CD1c-positive myeloid dendritic cell (primary cell): ENCODE data around the gene PACS1.
A peak's percentile ranks its signal among the peaks of the same experiment; 100 is the strongest.
"Not testable (repeated sequence)": the region's sequence is repeated elsewhere in the genome, so short reads cannot be mapped to it uniquely, and the experiment has no call there.

Source experiments
- DNase-seq: peaks from one replicate; pipeline ENCODE4 v3.0.0-alpha.2; 2016; ENCODE audit errors: extremely low spot score

PACS1 gene

GRCh38 chr11:66069715-66070603 lies at the start of gene PACS1:
TSS of gene PACS1 (plus strand) at chr11:66070272. CDS start at chr11:66070487, 215 bp downstream.
- peak; percentile 86 for DNase-seq

- peak; percentile 78 for DNase-seq
Measured at GRCh38 chr11:66020618-66021357, 49.3 kb upstream of the PACS1 start.

DNA sequence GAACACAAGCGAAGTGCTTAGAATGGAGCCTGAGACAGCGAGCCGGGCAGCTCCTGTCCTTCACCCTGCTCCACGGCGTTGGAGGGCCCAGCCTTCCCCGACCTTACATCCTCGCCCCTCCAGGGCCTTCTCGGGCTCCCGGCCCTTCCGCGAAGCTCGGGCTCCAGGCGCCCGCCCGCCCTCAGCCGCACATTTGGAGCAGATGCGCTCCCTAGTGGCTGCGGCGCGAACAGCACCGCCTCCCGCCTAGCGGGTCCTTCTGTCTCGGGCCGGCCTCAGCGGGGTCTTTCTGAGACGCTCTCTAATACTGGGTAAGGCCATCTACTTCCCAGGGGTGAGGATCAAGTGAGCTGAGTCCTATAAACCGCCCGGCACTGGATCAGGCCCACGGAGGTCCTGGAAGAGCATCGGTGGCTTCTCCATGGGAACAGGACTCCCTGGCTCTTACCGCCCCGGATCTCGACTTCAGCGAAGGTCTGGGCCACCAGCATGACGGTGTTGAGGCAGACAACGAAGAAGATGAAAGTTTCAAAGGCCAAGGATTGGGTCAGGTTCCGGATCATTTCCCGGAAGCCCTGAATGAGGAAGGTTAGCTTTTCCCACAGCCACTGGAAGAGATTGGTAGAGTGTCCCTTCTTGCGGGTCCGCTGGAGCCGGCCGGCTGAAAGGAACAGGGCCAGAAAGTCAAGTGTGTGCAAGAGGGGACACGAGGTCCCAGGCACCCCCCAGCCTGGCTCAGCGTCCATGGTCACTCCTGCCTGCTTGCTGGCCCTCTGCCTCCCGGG lies 47.5 kb upstream of the PACS1 start:
- peak; percentile 84 for DNase-seq

DNA sequence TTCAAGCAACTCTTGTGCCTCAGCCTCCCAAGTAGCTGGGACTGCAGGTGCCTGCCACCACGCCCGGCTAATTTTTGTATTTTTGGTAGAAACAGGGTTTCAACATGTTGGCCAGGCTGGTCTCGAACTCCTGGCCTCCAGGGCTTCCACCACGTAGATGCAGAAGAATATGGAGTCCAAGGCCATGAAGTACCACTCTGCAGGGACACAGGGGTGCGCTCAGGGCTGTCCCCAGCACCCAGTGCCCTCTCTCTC lies 47.0 kb upstream of the PACS1 start:
- DNase-seq: not testable (repeated sequence)

DNA sequence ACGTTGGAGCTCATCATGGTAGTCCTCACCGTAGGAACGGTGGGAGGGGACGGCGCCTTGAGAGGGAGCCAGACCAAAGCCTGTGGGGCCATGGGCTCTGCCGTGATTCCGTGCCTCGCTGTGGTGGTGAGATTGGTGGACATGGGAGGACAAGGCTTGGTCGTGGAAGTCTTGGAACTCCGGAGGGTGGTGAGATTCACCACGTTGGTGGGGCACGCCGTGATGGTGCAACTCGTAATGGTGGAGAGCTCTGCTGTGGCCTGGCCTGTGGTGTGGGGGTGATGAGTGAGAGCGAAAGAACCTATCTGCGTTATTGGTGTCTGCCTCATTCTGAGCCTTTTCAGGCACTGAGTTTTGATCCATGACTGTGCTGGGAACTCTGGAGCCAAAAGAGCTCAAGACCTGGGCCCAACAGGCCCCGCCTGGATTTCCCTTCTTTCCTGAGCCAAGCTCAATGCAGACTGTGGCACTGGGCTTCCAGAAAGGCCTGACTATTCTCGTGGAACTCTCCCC lies 44.0 kb upstream of the PACS1 start, which contains the start of gene CATSPER1:
Gene CATSPER1, minus strand, starts transcription at position 463 of the 513 bp plus-strand sequence. Its CDS starts 100 bp downstream, at position 363.
- DNase-seq: no peak

DNA sequence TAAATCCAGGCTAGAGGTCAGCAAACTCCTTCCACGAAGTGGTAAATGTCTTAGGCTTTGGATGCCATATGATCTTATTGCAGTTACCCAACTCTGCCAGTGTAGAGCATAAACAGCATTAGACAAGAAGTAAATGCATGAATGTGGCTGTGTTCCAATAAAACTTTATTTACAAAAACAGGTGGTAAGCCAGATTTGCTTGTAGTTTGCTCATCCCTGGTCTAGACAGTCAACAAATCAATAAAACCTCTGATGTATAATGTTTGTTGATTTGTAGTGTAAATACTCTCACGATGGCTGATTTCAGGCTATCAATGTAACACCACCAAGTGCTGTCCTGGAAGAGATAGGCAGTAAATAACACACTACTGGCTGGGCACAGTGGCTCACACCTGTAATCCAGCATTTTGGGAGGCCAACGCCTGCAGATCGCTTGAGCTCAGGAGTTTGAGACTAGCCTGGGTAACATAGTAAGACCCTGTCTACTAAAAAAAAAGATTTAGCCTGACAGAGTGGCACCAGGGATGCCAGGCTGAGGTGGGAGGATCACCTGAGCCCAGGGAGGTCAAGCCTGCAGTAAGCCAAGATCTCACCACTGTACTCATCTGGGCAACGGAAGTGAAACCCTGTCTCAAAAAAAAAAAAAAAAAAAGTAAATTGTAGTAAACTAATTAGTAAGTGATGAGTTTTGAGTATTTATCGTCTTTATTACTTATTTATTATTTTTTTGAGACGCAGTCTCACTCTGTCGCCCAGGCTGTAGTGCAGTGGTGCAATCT lies 36.9 kb upstream of the PACS1 start:
- DNase-seq: no peak

DNA sequence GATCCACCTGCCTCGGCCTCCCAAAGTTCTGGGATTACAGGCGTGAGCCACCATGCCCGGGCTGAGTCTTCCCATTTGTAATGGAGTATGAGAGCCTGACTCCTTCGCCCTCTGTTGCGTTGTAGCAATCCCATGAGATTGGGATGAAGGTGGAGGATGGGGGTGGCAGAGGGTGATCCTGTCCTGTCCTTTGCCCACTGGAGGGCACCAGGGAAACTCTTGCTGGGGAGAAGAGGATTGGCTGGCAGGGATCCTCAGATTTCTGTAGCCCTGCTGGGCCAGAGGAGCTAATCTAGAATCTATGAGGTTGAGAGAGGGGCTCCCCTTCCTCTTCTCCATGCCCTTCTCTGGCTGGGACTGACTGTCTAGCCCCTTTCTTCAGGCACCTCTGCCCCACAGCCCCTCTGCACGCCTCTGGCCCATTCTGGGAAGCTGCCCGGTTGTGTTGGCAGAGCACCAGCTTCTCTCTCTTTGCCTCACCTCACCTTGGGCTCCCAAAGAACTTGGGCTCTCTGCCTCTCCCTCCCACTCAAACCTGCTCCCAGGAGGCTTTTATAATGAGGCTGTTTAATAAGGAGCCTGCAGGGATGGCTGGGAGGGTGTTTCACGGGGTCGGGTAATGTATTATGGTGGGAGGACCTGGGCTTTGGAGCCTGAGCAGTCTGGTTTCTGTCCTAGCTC lies 34.3 kb upstream of the PACS1 start:
- DNase-seq: no peak

- no peak for DNase-seq
Measured at GRCh38 chr11:66036334-66036710, 33.8 kb upstream of the PACS1 start.

GRCh38 chr11:66037327-66037726 lies 32.7 kb upstream of the PACS1 start:
- no peak for DNase-seq

DNA sequence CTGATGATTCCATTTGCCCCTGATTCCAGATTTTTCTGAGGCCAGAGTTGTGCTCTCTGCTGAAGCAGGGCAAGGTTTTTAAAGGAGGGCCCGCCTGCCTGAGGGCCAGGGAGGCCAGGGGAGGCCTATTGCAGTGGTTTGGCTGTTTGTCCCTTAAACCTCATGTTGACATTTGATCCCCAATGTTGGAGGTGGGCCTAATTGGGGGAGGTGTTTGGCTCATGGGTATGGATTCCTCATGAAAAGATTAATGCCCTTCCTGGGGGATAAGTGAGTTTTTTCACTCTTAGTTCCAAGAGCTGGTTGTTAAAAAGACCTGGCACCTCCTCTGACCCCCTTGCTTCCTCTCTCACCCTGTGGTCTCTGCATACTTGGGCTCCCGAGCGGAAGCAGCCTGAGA lies 30.3 kb upstream of the PACS1 start:
- DNase-seq: no peak

- DNase-seq: no peak
Measured at GRCh38 chr11:66042227-66042995, 27.7 kb upstream of the PACS1 start.

GRCh38 chr11:66042996-66043906 lies 26.8 kb upstream of the PACS1 start:
- no peak for DNase-seq

GRCh38 chr11:66044757-66045156 lies 25.3 kb upstream of the PACS1 start:
- peak; percentile 23 for DNase-seq

DNA sequence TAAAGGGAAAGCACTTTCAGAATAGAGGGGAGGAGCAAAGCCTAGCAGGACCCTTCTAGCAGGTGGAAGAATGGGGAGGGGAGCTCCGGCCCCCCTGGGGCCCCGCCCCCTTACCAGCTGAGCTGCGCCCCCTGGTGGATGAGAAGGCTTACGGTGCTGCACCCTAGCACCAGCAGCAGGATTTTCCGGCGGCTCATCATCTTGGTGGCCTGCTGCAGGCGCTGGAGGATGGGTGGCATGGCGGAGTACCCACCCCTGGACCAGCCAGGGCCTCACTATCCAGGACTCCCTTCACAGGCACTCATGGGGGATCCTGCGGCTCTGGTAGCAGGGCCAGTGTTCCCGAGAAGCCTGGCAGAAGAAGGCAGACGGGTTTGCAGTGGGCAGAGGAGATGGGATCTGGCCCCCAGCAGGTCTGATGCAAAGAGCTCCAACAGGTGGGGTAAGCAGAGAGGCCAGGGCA lies 24.9 kb upstream of the PACS1 start:
- DNase-seq: peak; percentile 88

GRCh38 chr11:66046901-66047300 lies 23.2 kb upstream of the PACS1 start:
- DNase-seq: no peak

DNA sequence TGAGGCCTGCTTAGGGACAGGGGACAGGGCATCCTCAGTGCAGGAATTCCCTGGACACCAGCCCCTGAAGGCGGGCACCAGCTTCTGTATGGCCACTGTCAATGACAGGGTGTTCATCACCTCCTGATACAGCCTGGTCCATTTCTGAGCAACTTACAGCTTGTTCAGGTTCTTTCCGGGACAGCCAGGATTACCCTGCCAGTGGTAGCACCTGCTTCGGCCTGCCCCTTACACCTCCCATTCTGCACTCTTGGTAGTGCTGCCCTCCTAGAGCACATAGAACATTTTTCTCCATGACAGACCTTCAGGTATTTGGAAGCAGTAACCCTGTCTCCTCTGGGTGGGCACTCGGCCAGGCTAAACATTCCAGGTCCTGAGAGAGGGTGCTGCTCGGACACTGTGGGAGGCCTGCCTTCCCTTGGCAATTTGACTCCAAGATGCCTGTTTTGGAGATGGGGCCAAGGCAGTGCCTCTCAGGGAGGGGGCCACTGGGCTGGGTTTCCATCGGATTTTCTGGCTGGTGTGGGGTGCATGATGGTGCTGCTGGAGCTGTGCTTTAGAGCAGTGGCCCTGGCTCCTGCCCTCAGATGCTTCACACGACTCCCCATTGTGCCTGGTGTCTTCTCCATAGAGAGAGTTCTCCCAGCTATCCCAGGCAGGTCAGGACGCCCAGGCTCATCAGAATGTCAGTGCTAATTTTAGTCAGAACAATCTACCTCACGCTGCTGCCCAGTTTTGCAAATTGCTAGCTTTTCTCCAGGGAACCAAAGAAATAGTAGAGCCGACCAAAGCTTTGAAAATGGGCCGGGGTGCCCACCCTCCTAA lies 22.3 kb upstream of the PACS1 start:
- no peak for DNase-seq

DNA sequence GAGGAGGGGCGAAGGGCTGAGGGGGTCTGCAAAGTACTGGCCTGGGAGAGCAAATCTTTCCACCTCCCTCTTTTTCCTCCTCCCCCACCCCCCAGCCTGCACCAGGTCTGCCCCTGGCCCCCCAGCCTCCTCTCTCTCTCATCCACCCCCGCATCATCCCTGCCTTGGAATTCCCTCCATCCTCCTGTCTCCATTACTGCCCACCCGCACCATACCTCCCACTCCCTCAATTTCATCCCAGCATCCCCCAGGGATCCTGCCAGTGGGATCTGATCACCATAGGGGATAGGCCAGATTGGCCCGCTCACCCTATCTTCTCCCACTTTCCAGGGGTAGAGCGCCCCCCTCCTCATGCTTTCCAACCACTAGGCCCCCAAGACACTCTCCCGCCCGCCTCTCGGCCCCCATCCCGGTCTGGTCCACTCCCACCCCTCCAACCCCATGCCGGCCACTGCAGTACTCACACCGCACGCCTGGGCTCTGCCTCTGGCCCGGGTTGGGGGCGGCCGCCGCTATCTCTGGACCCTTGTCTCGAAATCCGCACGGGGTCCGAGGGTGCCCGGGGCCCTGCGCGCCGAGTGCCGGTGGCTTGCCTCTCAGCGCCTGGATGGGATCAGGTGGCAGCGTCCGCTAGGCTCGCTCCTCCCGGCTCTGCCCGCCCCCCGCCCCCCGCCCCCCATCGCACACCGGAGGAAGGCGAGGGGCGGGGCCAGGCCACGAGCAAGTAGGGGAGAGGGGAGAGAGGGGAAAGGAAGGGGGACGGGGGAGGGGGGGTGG lies 21.3 kb upstream of the PACS1 start, which contains the start of gene GAL3ST3:
Gene GAL3ST3, minus strand, starts transcription at position 615 of the 777 bp plus-strand sequence. CDS start 3,746 bp downstream, outside the sequence.
- no peak for DNase-seq
